Right ventricle myocardium superior (tissue), 1 donor: ENCODE measurements around the gene ELK4. TPM values are rescaled to one million over a fixed set of nuclear protein-coding genes. Genes with fewer than 3 reads are reported as not detected.

Source experiments
- total RNA-seq: library from RNA; stranded (reverse); fragmentation: NEBNext Ultra II Directional; extraction: Animal tissue kit (Norgen Biotek cat#: 25700); gene quantifications from one replicate; pipeline ENCODE4 v1.2.1, GENCODE V29; 2021
- donor health status: DM: no; HTN: yes; CAD: no; lungs with severe emphysema.

The ELK4 gene
- total RNA-seq, 1 donor from 2014 or later = 31.1 TPM

Other genes with a start within 250 kb of the ELK4 start
- gene LEMD1, start 210.0 kb downstream of the ELK4 start, total RNA-seq = not detected
- gene BLACAT1, start 176.0 kb downstream of the ELK4 start, total RNA-seq = not detected
- 172 TPM for gene CDK18, start 127.3 kb downstream of the ELK4 start, total RNA-seq
- gene SLC45A3, start 48.5 kb upstream of the ELK4 start, total RNA-seq = 6.9 TPM
- 196 TPM for gene NUCKS1, start 118.2 kb upstream of the ELK4 start, total RNA-seq
- gene RAB29, start 143.5 kb upstream of the ELK4 start, total RNA-seq = 15.0 TPM
- gene SLC41A1, start 181.2 kb upstream of the ELK4 start, total RNA-seq = 465 TPM
- gene PM20D1, start 218.1 kb upstream of the ELK4 start, total RNA-seq = 1.9 TPM